Adrenal gland (tissue), 19 donors: ENCODE results near the gene PDK1. TPM values are rescaled to one million over a fixed set of nuclear protein-coding genes. Genes with fewer than 3 reads are reported as not detected.

Experiments
- DNase-seq, 7 donors: peaks; one replicate each; pipeline ENCODE4 v3.0.0-alpha.2; 2019 to 2020
- H3K27ac ChIP-seq, 5 donors: fragments of 200-600 bp; sonication (generic) in 4 of 5; 1 replicate in 3 of 5; 2 replicates in 2 of 5; pipeline versions ENCODE4 v1.5.1 to v1.8.0; 2016 to 2020; ENCODE audit warnings: mild to moderate bottlenecking in 1 of 5
- H3K27me3 ChIP-seq: fragments of 200-600 bp; 2 replicates; pipeline ENCODE4 v1.8.0; 2021
- H3K36me3 ChIP-seq, 2 donors: fragments of 200-600 bp; replicated peaks in 1 of 2; 1 replicate in 1 of 2; 2 replicates in 1 of 2; pipeline versions ENCODE4 v1.5.1 to v1.8.0; 2018 to 2022
- H3K4me1 ChIP-seq, 2 donors: fragments of 200-600 bp; replicated peaks in 1 of 2; 1 replicate in 1 of 2; 2 replicates in 1 of 2; pipeline versions ENCODE4 v1.5.1 to v1.8.0; 2018 to 2021
- H3K4me3 ChIP-seq, 4 donors: fragments of 200-600 bp; sonication (generic) in 3 of 4; one replicate each; pipeline ENCODE4 v1.5.1; 2016 to 2018
- H3K9me3 ChIP-seq, 3 donors: fragments of 200-600 bp; sonication (generic) in 1 of 3; replicated peaks in 1 of 3; 1 replicate in 2 of 3; 2 replicates in 1 of 3; pipeline versions ENCODE4 v1.5.1 to v1.8.0; 2016 to 2021
- POLR2A ChIP-seq, 2 donors: fragments of 450-650 bp; IDR thresholded peaks; one replicate each; pipeline ENCODE4 v1.6.1; 2017; ENCODE audit warnings: antibody characterized with exemption in 2 of 2, mild to moderate bottlenecking in 2 of 2, moderate library complexity in 1 of 2
- WGBS, 4 donors: extraction: QIAGEN DNeasy Blood & Tissue Kit in 2 of 4; methylation state at CpG; one replicate each; pipeline versions ENCODE4 v1.1.5 to v1.1.7; 2013 to 2017; 5-methylcytosine and 5-hydroxymethylcytosine counted together
- intact Hi-C, 2 donors: fragments of 100-400 bp; cut with DNase I; formaldehyde crosslinking; loops; one replicate each; pipeline versions ENCODE4 v1.14.1 to v1.15.0; 2022 to 2023
- long read RNA-seq, 10 donors: library from polyadenylated mRNA in 3 of 10; unstranded in 2 of 10; stranded (forward) in 1 of 10; transcript quantifications; one replicate each; pipeline ENCODE4 v2.0.0 and lab custom pipeline, GENCODE V29; 2021 to 2026
- polyA plus RNA-seq, 3 donors: library from polyadenylated mRNA; stranded (reverse); fragments of 200-250 nt in 2 of 3; fragments of 350-450 nt in 1 of 3; fragmentation: Illumina TruSeq in 1 of 3; extraction: RNeasy Lipid Tissue Mini Kit (QIAGEN cat#74804) in 1 of 3; gene quantifications; one replicate each; pipeline ENCODE4 v1.2.3, GENCODE V29; 2013 to 2014
- total RNA-seq, 9 donors: library from RNA; depleted of rRNA in 4 of 9; stranded (reverse); fragments of >200 nt in 4 of 9; fragments of 120-200 nt in 1 of 9; fragmentation: NEBNext Ultra II Directional in 1 of 9; extraction: Animal tissue kit (Norgen Biotek cat#: 25700) in 1 of 9; gene quantifications; one replicate each; pipeline versions ENCODE4 v1.1.0 to v1.2.4, GENCODE V29; 2013 to 2023
- TF ChIP-seq, protein P1 (sequence below), 6 experiments: fragments of 450-650 bp in 4 of 6; fragments of 200-600 bp in 2 of 6; sonication (generic) in 1 of 6; IDR thresholded peaks; 1 replicate in 5 of 6; 2 replicates in 1 of 6; pipeline versions ENCODE4 v1.5.1 to v1.8.0; 2016 to 2021; ENCODE audit warnings: antibody characterized with exemption in 6 of 6, mild to moderate bottlenecking in 2 of 6, moderate library complexity in 1 of 6
- donor health status: healthy with polysubstance abuse.
- donor health status: Bipolar disorder and iron deficiency.
- donor health status: DM: yes; HTN: yes; CAD: no.
- donor health status: DM: no; HTN: no; CAD: no.
- donor health status: DM: no; HTN: no; CAD: no.
- donor health status: DM: yes; HTN: yes; CAD: no.

PDK1 gene
- total RNA-seq = 100 to 1,000 TPM in 2 of 9 donors, 10 to 100 TPM in 6, 1 to 10 TPM in 1; 9.9 to 112 (median 20.4) TPM
- 10 to 100 TPM in 1 of 3 donors, 1 to 10 TPM in 2; 3.6 to 81.5 (median 7.5) TPM for polyA plus RNA-seq
- long read RNA-seq, donor 1, full-length matches to known transcripts = 15 of 15 reads
- long read RNA-seq, donor 1, partial matches to known transcripts = 0 of 15 reads
- long read RNA-seq, donor 1, other reads (novel, unspliced or antisense) = 0 of 15 reads
- long read RNA-seq, donor 2, full-length matches to known transcripts = 9 of 14 reads
- long read RNA-seq, donor 2, partial matches to known transcripts = 5 of 14 reads
- long read RNA-seq, donor 2, other reads (novel, unspliced or antisense) = 0 of 14 reads
- long read RNA-seq, donor 3, full-length matches to known transcripts = 23 of 23 reads
- long read RNA-seq, donor 3, partial matches to known transcripts = 0 of 23 reads
- long read RNA-seq, donor 3, other reads (novel, unspliced or antisense) = 0 of 23 reads
- long read RNA-seq, donor 4 = 0 reads
- long read RNA-seq, donor 5, full-length matches to known transcripts = 23 of 37 reads
- long read RNA-seq, donor 5, partial matches to known transcripts = 1 of 37 reads
- long read RNA-seq, donor 5, other reads (novel, unspliced or antisense) = 13 of 37 reads
- long read RNA-seq, donor 6, partial matches to known transcripts = 0 of 5 reads
- long read RNA-seq, donor 6, other reads (novel, unspliced or antisense) = 1 of 5 reads
- long read RNA-seq, donor 7, full-length matches to known transcripts = 15 of 15 reads
- long read RNA-seq, donor 7, partial matches to known transcripts = 0 of 15 reads
- long read RNA-seq, donor 7, other reads (novel, unspliced or antisense) = 0 of 15 reads
- long read RNA-seq, donor 8, full-length matches to known transcripts = 23 of 23 reads
- long read RNA-seq, donor 8, partial matches to known transcripts = 0 of 23 reads
- long read RNA-seq, donor 8, other reads (novel, unspliced or antisense) = 0 of 23 reads
- long read RNA-seq, donor 9, full-length matches to known transcripts = 15 of 15 reads
- long read RNA-seq, donor 9, partial matches to known transcripts = 0 of 15 reads
- long read RNA-seq, donor 9, other reads (novel, unspliced or antisense) = 0 of 15 reads
- long read RNA-seq, donor 10, full-length matches to known transcripts = 3 of 3 reads
- long read RNA-seq, donor 10, partial matches to known transcripts = 0 of 3 reads
- long read RNA-seq, donor 10, other reads (novel, unspliced or antisense) = 0 of 3 reads

DNA sequence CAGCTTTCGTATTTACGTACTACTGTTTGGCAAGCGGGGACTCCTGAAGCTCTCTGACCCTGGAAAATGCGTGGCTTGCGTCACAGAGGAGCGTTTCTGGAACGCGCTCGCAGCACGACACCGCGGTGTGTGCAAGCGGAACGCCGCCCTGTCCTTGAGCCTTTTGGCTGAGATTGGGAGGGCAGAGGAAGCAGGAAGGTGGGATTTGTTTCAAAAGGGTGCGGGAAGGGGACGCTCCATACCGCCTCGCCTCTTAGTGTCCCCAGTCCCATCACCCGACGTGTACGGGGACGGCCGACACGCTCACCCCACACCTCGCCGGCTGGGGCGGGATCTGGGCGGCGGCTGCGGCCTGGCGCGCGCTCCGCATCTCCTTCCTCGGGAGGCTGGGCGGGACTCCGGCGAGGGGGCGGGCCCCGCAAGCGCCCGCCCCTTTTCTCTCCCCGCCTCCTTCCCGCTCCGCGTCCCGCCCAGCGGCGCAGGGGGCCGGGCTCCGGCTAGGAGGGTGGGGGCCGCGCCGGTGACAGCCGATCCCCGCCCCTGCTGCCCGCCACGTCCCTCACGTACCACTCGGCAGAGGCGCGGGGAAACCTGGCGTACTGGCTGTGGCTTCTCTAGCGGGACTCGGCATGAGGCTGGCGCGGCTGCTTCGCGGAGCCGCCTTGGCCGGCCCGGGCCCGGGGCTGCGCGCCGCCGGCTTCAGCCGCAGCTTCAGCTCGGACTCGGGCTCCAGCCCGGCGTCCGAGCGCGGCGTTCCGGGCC lies at the start of gene PDK1:
Gene PDK1 (plus strand): TSS at position 569 of the 762 bp plus-strand sequence. CDS start 61 bp downstream, at position 630.
- Histone ChIP-seq H3K4me3 (peak within 1 kb of the TSS; percentile 46 to 92 (median 69)), H3K36me3 (no peaks in the 10 kb centered on the region), H3K27ac (peak within 1 kb of the TSS; percentile 79 to 99 (median 91)), H3K4me1 (peaks cover 11 to 16% of the 10 kb centered on the region in 2 donors), H3K9me3 (no peaks in the 10 kb centered on the region), H3K27me3 (no peaks in the 10 kb centered on the region)
- peak; percentile 39 to 89 for TF ChIP-seq POLR2A (IDR thresholded peaks at IDR 0.05)
- TF ChIP-seq, protein P1, sequence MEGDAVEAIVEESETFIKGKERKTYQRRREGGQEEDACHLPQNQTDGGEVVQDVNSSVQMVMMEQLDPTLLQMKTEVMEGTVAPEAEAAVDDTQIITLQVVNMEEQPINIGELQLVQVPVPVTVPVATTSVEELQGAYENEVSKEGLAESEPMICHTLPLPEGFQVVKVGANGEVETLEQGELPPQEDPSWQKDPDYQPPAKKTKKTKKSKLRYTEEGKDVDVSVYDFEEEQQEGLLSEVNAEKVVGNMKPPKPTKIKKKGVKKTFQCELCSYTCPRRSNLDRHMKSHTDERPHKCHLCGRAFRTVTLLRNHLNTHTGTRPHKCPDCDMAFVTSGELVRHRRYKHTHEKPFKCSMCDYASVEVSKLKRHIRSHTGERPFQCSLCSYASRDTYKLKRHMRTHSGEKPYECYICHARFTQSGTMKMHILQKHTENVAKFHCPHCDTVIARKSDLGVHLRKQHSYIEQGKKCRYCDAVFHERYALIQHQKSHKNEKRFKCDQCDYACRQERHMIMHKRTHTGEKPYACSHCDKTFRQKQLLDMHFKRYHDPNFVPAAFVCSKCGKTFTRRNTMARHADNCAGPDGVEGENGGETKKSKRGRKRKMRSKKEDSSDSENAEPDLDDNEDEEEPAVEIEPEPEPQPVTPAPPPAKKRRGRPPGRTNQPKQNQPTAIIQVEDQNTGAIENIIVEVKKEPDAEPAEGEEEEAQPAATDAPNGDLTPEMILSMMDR (IDR thresholded peaks at IDR 0.05) = peak in 1 of 6 experiments; percentile 21
- peak; percentile 94 to 97 (median 95) for DNase-seq
- 0% methylated on average over 17 to 88 of the region's 88 CpGs for WGBS, 4 donors
- intact Hi-C loops = no loop called here

DNA sequence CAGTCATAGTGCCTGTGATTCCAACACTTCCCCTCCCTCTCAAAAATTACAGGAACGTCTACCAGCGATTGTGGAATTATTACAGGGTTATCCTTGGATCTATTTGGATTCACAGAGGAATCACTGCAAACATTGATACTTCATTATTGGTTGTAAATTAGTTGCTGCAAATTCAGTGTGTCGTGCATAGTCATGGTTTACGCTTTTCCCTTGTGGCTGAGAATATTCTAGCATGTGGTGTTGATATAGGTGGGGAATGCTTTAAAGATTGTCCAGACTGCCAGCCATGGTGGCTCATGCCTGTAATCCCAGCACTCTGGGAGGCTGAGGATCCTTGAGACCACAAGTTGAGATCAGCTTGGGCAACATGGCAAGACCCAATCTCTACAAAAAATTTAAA lies 48.7 kb upstream of the PDK1 start:
- WGBS, 4 donors = 92 to 96% (median 93%) methylated on average over 4 of the region's 4 CpGs
- H3K4me1 ChIP-seq = peaks cover 0 to 4% of the 10 kb centered on the region in 2 donors
- H3K27ac ChIP-seq = no peak overlapping the region
- H3K27me3 ChIP-seq = no peaks in the 10 kb centered on the region
- H3K36me3 ChIP-seq = peaks cover 0 to 6% of the 10 kb centered on the region in 2 donors
- TF ChIP-seq, protein P1 (IDR thresholded peaks at IDR 0.05) = no peak
- no peak for TF ChIP-seq POLR2A (IDR thresholded peaks at IDR 0.05)
- no peaks in the 10 kb centered on the region for H3K9me3 ChIP-seq
- no peak for DNase-seq
- H3K4me3 ChIP-seq = no peak overlapping the region
- intact Hi-C loops = no loop called here

DNA sequence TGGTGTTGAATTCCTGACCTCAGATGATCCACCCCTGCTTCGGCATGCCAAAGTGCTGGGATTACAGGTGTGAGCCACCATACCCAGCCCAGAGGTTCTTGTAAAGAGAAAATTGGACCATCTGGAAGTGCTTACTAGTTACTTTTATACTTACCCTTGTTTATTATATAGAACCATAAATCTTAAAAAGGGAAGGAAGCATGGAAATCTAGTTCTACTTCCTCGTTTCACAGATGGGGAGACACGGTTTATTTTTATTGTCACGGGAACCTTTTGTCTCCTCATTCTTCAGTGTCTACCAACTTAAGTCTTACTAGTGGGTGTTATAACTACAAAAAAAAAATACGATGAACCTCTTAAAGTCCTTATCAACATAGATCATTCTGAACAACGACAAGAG lies 45.8 kb upstream of the PDK1 start:
- Histone ChIP-seq H3K4me1 (no peaks in the 10 kb centered on the region), H3K4me3 (no peak overlapping the region), H3K36me3 (no peaks in the 10 kb centered on the region), H3K9me3 (peaks cover 0 to 8% (median 0%) of the 10 kb centered on the region in 3 donors), H3K27me3 (no peaks in the 10 kb centered on the region), H3K27ac (no peak overlapping the region)
- no peak for DNase-seq
- intact Hi-C loops = no loop called here
- WGBS, 4 donors = 74 to 79% (median 77%) methylated on average over 6 of the region's 6 CpGs
- TF ChIP-seq POLR2A (IDR thresholded peaks at IDR 0.05) = no peak
- TF ChIP-seq, protein P1 (IDR thresholded peaks at IDR 0.05) = no peak
